K562 (cell line): Measurements from ENCODE around the gene KIAA1958. TPM values are rescaled to one million over a fixed set of nuclear protein-coding genes. Genes with fewer than 3 reads are reported as not detected.

Experiments used
- BHLHE40 ChIP-seq: IDR thresholded peaks from 2 replicates; pipeline ENCODE4 v1.6.1; 2011; ENCODE audit warnings: low read length, improper control_type of control experiment
- CCAR2 ChIP-seq: fragments of 200-400 bp; formaldehyde crosslinking; IDR thresholded peaks from 2 replicates; pipeline ENCODE4 v1.6.1; 2017; ENCODE audit warnings: mild to moderate bottlenecking, low read depth, low read length
- DDX20 ChIP-seq: fragments of 450-650 bp; IDR thresholded peaks from 2 replicates; pipeline ENCODE4 v1.6.1; 2016; ENCODE audit warnings: missing genetic modification characterization, low read depth, mild to moderate bottlenecking, missing compliant biosample characterization, moderate library complexity
- DNMT1 ChIP-seq: fragments of 450-650 bp; IDR thresholded peaks from 2 replicates; pipeline ENCODE4 v1.6.1; 2016; ENCODE audit warnings: antibody characterized with exemption, mild to moderate bottlenecking
- ESRRA ChIP-seq: fragments of 450-650 bp; IDR thresholded peaks from 2 replicates; pipeline ENCODE4 v1.6.1; 2014; ENCODE audit warnings: low read depth, mild to moderate bottlenecking, moderate library complexity, borderline replicate concordance
- ETV6 ChIP-seq, 3 experiments: fragments of 150-350 bp in 1 of 3; sonication (generic) in 1 of 3; formaldehyde crosslinking in 1 of 3; IDR thresholded peaks; 2 replicates each; pipeline versions ENCODE4 v1.6.1 to v1.8.0; 2014 to 2022; ENCODE audit warnings: borderline replicate concordance in 2 of 3, low read depth in 2 of 3, antibody characterized with exemption in 1 of 3, low read length in 1 of 3, mild to moderate bottlenecking in 1 of 3, missing genetic modification reagents in 1 of 3
- LARP7 ChIP-seq: fragments of 450-650 bp; IDR thresholded peaks from 2 replicates; pipeline ENCODE4 v1.6.1; 2016
- MYBL2 ChIP-seq, 2 experiments: fragments of 450-650 bp in 1 of 2; sonication (generic) in 1 of 2; formaldehyde crosslinking in 1 of 2; IDR thresholded peaks; 2 replicates each; pipeline versions ENCODE4 v1.6.1 to v1.8.1; 2017 to 2022; ENCODE audit warnings: borderline replicate concordance in 1 of 2, inconsistent platforms in 1 of 2, low read depth in 1 of 2, mild to moderate bottlenecking in 1 of 2, missing genetic modification reagents in 1 of 2, moderate library complexity in 1 of 2
- POLR3A ChIP-seq: IDR thresholded peaks from 2 replicates; pipeline ENCODE4 v1.6.1; 2011; ENCODE audit warnings: borderline replicate concordance, mild to moderate bottlenecking, moderate library complexity; ENCODE audit not compliant: insufficient read length, insufficient read depth; ENCODE audit errors: extremely low read depth
- RBM39 ChIP-seq: fragments of 200-400 bp; formaldehyde crosslinking; optimal IDR thresholded peaks from 2 replicates; pipeline ENCODE3; 2018; ENCODE audit warnings: low read depth, low read length
- USF2 ChIP-seq: sonication (generic); formaldehyde crosslinking; IDR thresholded peaks from 2 replicates; pipeline ENCODE4 v1.5.0; 2020; ENCODE audit warnings: missing genetic modification reagents
- ZC3H4 ChIP-seq: sonication (generic); formaldehyde crosslinking; IDR thresholded peaks from 2 replicates; pipeline ENCODE4 v1.9.0; 2021; ENCODE audit warnings: missing genetic modification reagents, borderline replicate concordance
- ZNF311 ChIP-seq: fragments of 250-450 bp; sonication (Bioruptor Pico); IDR thresholded peaks from 2 replicates; pipeline ENCODE4 v1.4.0; 2020; ENCODE audit warnings: mild to moderate bottlenecking, moderate library complexity
- ZNF398 ChIP-seq: fragments of 250-450 bp; sonication (Bioruptor Pico); IDR thresholded peaks from 2 replicates; pipeline ENCODE4 v1.8.0; 2021; ENCODE audit warnings: moderate library complexity, mild to moderate bottlenecking, inconsistent platforms
- ZNF583 ChIP-seq: fragments of 250-450 bp; sonication (Bioruptor Pico); IDR thresholded peaks from 2 replicates; pipeline ENCODE4 v1.4.0; 2020
- polyA plus RNA-seq, 8 experiments: library from polyadenylated mRNA; depleted of rRNA in 4 of 8; stranded (reverse) in 5 of 8; unstranded in 3 of 8; fragments of >200 nt; fragmentation: Nextera tagmentation in 2 of 8; fragmentation: Illumina TruSeq in 1 of 8; extraction: Ambion mirVana in 2 of 8; extraction: Trizol in 1 of 8; gene quantifications; 2 replicates each; pipeline versions ENCODE4 v1.2.1 to v1.2.3, GENCODE V29; 2011 to 2014; ENCODE audit warnings: inconsistent platforms in 1 of 8, missing spikeins in 1 of 8
- total RNA-seq, 7 experiments: library from RNA; depleted of rRNA in 6 of 7; stranded (reverse); fragments of >200 nt in 6 of 7; fragmentation: Illumina TruSeq in 2 of 7; extraction: Trizol in 2 of 7; gene quantifications; 2 replicates each; pipeline versions ENCODE4 v1.2.1 to v1.2.3, GENCODE V29; 2011 to 2021; ENCODE audit warnings: low replicate concordance in 1 of 7
- TF ChIP-seq, protein P1 (sequence below), 2 experiments: fragments of 450-650 bp in 1 of 2; sonication (generic) in 1 of 2; formaldehyde crosslinking in 1 of 2; IDR thresholded peaks in 1 of 2; conservative IDR thresholded peaks in 1 of 2; 2 replicates each; pipeline versions ENCODE4 v1.6.1 to v1.8.1; 2016 to 2023; ENCODE audit warnings: mild to moderate bottlenecking in 2 of 2, moderate library complexity in 2 of 2, inconsistent platforms in 1 of 2, missing genetic modification reagents in 1 of 2
- TF ChIP-seq, protein P2 (sequence below): sonication (generic); formaldehyde crosslinking; IDR thresholded peaks from 2 replicates; pipeline ENCODE4 v1.8.0; 2022; ENCODE audit warnings: mild to moderate bottlenecking, missing genetic modification reagents

The KIAA1958 gene
- total and polyA plus RNA-seq, 9 of the 15 experiments (the other 6 are each of a cell fraction or from before 2014, with no cell fraction given) = 1.1 to 16.0 (median 10.1) TPM

GRCh38 chr9:112487008-112487798, 576 bp downstream of the KIAA1958 start (continued):
- TF ChIP-seq MYBL2 (IDR thresholded peaks at IDR 0.05; ENCODE audit: low read depth) = no peak
- no peak for TF ChIP-seq MYBL2 (CRISPR knock-in tag; IDR thresholded peaks at IDR 0.05; ENCODE audit: borderline replicate concordance)
- TF ChIP-seq RBM39 = no peak
- no peak for TF ChIP-seq CCAR2
- TF ChIP-seq DNMT1 = no peak
- TF ChIP-seq LARP7 = no peak
- TF ChIP-seq ZC3H4 (CRISPR knock-in tag) = no peak
- no peak for TF ChIP-seq USF2 (CRISPR knock-in tag)
- no peak for TF ChIP-seq ESRRA
- TF ChIP-seq, protein P1, sequence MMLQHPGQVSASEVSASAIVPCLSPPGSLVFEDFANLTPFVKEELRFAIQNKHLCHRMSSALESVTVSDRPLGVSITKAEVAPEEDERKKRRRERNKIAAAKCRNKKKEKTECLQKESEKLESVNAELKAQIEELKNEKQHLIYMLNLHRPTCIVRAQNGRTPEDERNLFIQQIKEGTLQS (IDR thresholded peaks at IDR 0.05) = no peak
- TF ChIP-seq, protein P1 (CRISPR knock-in tag; conservative IDR thresholded peaks at IDR 0.05) = no peak
- TF ChIP-seq BHLHE40 = peak; percentile 62
- no peak for TF ChIP-seq DDX20 (tag)
- no peak for TF ChIP-seq ZNF583
- TF ChIP-seq ZNF398 (CRISPR knock-in tag) = no peak
- TF ChIP-seq, protein P2, sequence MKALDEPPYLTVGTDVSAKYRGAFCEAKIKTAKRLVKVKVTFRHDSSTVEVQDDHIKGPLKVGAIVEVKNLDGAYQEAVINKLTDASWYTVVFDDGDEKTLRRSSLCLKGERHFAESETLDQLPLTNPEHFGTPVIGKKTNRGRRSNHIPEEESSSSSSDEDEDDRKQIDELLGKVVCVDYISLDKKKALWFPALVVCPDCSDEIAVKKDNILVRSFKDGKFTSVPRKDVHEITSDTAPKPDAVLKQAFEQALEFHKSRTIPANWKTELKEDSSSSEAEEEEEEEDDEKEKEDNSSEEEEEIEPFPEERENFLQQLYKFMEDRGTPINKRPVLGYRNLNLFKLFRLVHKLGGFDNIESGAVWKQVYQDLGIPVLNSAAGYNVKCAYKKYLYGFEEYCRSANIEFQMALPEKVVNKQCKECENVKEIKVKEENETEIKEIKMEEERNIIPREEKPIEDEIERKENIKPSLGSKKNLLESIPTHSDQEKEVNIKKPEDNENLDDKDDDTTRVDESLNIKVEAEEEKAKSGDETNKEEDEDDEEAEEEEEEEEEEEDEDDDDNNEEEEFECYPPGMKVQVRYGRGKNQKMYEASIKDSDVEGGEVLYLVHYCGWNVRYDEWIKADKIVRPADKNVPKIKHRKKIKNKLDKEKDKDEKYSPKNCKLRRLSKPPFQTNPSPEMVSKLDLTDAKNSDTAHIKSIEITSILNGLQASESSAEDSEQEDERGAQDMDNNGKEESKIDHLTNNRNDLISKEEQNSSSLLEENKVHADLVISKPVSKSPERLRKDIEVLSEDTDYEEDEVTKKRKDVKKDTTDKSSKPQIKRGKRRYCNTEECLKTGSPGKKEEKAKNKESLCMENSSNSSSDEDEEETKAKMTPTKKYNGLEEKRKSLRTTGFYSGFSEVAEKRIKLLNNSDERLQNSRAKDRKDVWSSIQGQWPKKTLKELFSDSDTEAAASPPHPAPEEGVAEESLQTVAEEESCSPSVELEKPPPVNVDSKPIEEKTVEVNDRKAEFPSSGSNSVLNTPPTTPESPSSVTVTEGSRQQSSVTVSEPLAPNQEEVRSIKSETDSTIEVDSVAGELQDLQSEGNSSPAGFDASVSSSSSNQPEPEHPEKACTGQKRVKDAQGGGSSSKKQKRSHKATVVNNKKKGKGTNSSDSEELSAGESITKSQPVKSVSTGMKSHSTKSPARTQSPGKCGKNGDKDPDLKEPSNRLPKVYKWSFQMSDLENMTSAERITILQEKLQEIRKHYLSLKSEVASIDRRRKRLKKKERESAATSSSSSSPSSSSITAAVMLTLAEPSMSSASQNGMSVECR = peak; percentile 71; the same call in 1 of the 2 replicates
- TF ChIP-seq POLR3A = no peak
- no peak for TF ChIP-seq ZNF311 (CRISPR knock-in tag)
- no peak for TF ChIP-seq ETV6 (IDR thresholded peaks at IDR 0.05; ENCODE audit: borderline replicate concordance in 1 of 2, low read depth in 2 of 2, low read length in 1 of 2)
- TF ChIP-seq ETV6 (CRISPR knock-in tag; IDR thresholded peaks at IDR 0.05; ENCODE audit: borderline replicate concordance) = no peak
